Stimulated activated CD4-positive, alpha-beta T cell treated with anti-CD3 and anti-CD28 coated beads, Interleukin-1b, Interleukin-23, amount 100 ng/mL, for 48 hours (primary cell): ENCODE data around the gene KCNIP1.
"Not testable (repeated sequence)": the region's sequence is repeated elsewhere in the genome, so short reads cannot be mapped to it uniquely, and the experiment has no call there.

Experiments used
- DNase-seq: peaks from one replicate; pipeline ENCODE4 v3.0.0-alpha.2; 2020

KCNIP1 gene

DNA sequence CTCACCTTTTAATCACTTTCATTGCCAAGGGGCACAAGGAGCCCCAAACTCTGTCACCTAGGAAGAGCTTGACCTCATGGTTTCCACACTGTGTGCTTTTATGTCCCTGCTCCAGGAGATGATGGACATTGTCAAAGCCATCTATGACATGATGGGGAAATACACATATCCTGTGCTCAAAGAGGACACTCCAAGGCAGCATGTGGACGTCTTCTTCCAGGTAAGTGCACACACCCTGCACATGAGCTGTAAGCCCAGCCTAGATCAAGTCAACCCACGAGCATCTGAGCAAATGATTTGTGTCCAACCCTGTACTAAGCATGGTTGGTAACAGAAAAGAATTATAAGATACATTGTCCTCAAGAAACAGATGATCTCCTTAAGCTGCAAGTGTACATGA, 228.9 kb downstream of the KCNIP1 start:
- no peak for DNase-seq

DNA sequence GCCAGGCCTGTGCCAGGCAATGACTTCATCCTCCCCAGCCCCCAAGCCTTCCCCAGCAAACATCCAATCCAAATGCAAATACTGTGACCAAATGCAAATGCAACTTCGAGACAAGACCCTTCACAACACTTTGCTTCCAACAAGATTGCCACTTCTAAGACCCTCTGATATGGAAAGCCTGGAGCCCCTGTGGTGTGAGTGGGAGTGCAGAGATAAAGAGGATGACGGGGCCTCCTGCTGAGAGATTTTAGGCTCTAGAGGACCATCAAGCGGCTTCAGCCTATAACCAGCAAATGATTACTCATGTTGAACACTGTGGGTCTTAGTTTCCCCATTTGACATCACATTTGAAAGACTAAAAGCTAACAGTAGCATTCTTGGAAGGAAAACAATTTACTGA, 233.1 kb downstream of the KCNIP1 start:
- DNase-seq, result no peak

GRCh38 chr5:170737591-170737990, 233.8 kb downstream of the KCNIP1 start:
- DNase-seq, result no peak

- no peak for DNase-seq
Measured at GRCh38 chr5:170738840-170739239, 235.0 kb downstream of the KCNIP1 start.

GRCh38 chr5:170739446-170739845, 235.6 kb downstream of the KCNIP1 start:
- DNase-seq, result no peak

DNA sequence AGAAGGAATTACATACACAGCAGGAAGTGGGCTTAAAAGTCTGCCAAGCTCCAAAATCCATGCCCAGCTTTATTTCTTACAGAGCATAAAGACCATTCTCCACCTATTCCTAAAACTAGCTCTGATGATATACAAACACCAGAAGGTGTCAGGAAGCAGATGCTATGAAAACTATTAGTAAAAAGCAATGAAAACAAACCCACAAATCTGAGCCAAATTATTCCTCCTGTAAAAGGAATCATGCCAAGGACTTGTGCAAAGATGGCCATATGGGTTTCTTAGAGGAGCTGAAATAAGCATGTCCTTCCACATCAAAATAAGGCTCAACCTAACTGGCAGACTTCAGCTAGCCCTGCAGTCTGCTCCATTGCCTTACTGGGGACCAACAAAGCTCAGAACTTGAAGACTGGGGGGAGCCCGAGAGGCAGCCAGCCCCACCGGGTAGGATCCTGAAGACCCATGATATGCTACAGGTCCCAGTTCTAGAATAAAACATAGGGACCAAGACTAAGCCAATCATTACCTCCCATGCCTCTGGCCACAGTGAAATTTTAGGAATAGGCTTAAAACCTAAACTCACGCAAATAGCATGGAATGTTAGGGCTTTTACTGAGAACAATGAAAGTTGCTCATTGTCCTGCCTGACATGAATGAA, 236.9 kb downstream of the KCNIP1 start:
- no peak for DNase-seq

DNA sequence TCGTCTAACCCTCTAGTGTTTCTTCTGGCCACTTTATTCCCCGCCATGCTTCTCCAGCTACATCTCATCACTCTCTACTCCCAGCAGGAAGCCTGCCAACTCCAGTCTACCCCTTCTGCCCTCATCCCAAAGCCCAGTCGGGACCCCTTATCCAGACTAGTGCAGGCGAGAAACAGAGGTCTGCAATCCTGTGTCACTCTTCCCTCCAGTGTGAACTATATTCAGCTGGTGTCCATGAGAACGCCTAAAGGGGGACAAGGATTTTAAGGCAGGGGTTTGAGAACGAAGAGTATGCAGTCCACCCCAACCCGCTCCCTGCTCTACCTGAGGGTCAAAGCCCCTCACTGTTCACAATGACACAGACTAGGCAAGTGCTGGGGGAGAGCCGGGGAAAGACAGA, 238.0 kb downstream of the KCNIP1 start:
- no peak for DNase-seq

DNA sequence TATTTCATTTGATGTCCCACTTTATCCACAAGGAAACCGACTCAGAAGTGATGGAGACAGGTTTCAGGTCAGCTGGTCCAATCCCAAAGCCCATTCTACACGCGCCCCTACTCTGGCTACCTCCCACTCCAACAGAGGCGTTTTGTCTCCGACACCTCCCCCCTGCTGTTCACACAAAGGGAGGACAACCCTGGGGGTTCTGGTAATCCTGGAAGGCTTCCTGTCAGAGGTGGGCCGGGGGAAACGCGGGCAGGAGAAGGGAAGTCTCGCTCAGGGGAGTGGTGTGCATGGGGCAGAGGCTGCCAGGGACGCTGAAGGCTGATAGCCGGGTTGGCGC, 240.0 kb downstream of the KCNIP1 start:
- DNase-seq, result no peak

GRCh38 chr5:170745481-170746071, 241.8 kb downstream of the KCNIP1 start:
- no peak for DNase-seq

GRCh38 chr5:170746075-170746960, 242.5 kb downstream of the KCNIP1 start:
- no peak for DNase-seq

- DNase-seq, result no peak
Measured at GRCh38 chr5:170746961-170747340, 243.1 kb downstream of the KCNIP1 start.

GRCh38 chr5:170747357-170747756, 243.5 kb downstream of the KCNIP1 start:
- DNase-seq, result no peak

DNA sequence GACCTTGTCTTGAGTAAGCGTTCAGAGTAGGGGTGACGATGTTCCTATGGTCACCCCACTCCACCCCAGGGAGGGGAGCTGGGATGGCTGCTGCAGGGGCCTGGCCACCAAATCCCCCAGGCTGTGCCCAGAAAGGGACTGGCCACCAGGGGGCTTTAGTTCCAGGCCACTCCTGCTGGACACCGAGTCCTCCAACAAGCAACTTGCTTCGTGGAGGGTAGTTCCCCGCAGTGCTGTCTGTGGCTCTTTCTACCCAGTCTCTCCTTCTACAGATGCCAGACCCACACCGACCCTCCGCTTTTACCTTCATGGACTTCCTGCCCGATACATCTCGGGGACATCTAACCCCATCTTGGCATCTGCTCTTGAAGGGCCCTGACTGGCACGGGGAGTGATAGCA, 244.0 kb downstream of the KCNIP1 start:
- no peak for DNase-seq

- DNase-seq, result no peak
Measured at GRCh38 chr5:170748951-170749471, 245.2 kb downstream of the KCNIP1 start.

GRCh38 chr5:170749911-170750431, 246.2 kb downstream of the KCNIP1 start:
- DNase-seq, result no peak

DNA sequence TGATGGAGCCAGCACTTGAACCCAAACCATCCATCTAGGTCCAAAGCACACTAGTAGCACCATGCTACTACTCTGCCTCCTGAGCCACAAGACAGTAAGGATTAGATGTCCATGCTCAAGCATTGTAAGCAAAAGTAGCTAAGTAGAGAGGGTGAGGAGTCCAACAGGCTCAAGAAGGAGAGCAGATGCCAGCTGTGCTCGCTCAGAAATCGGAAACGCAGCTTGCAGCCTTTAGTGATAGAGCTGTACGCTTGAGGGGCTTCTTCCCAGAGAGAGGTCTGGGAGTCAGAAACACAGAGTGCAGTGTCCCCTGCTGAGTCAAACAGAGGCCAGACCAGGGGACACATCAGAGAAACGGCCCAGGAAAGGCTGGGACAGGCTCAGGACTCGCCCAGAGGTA, 247.0 kb downstream of the KCNIP1 start:
- DNase-seq, result no peak

- no peak for DNase-seq
Measured at GRCh38 chr5:170751631-170752030, 247.8 kb downstream of the KCNIP1 start.

GRCh38 chr5:170752257-170753215, 248.7 kb downstream of the KCNIP1 start:
- no peak for DNase-seq

DNA sequence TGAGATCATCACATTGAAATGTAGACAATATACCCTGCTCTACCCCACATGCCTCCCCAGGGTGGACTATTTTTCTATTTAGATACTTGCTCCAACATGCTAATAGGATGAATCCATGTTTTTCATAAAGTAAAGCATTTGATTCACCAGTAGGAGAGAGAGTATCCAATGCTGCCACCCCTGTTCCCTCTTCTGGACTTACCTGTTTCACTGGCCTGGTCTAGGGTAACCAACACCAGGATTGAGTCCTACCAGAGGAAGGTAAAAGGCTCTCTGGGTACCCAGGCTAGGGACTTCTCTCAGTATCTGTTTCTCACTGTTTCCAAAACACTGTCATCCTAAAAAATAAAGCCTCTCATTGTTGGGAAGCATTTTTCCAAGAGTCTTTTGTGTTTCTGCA, 249.5 kb downstream of the KCNIP1 start:
- DNase-seq, result no peak

- not testable (repeated sequence) for DNase-seq
Measured at GRCh38 chr5:170754508-170754907, 250.7 kb downstream of the KCNIP1 start.

- no peak for DNase-seq
Measured at GRCh38 chr5:170755679-170756456, 252.0 kb downstream of the KCNIP1 start.

GRCh38 chr5:170756691-170757090, 252.9 kb downstream of the KCNIP1 start:
- DNase-seq, result no peak
